ENCODE measurements around the gene NDUFA11.
"Not testable (repeated sequence)": the region's sequence is repeated elsewhere in the genome, so short reads cannot be mapped to it uniquely, and the experiment has no call there.

NDUFA11 gene

DNA sequence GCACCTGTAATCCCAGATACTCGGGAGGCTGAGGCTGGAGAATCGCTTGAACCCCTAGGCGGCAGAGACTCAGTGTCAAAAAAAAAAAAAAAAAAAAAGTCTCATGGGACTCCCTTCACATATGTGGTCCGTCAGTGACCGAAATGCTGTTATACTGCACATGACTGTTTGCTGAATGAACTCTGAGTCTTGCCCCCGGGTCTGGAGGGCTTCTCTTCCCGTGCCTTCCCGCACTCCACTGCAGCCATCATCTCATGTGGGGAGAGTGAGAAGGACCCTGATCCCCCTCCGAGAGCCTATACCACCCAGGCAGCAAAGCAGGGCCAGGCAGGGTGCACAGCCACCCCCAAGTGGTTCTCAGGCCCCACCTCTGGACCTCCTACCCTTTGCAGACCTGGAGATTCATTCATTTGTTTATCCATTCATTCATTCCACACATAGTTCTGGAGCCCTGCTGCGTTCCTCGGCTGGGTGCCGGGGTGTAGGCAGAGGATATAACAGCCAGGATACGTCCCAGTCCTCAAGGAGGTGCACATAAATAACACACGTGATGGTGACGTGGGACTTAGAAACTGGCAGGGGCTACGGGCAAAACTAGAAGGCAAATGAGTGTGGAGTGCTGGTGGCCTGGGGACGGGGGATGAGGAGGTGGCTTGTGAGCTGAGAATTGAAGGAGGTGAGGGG is 14.2 kb downstream of the NDUFA11 start:
- DNase-seq (ENCODE audit: low read depth): no peak

DNA sequence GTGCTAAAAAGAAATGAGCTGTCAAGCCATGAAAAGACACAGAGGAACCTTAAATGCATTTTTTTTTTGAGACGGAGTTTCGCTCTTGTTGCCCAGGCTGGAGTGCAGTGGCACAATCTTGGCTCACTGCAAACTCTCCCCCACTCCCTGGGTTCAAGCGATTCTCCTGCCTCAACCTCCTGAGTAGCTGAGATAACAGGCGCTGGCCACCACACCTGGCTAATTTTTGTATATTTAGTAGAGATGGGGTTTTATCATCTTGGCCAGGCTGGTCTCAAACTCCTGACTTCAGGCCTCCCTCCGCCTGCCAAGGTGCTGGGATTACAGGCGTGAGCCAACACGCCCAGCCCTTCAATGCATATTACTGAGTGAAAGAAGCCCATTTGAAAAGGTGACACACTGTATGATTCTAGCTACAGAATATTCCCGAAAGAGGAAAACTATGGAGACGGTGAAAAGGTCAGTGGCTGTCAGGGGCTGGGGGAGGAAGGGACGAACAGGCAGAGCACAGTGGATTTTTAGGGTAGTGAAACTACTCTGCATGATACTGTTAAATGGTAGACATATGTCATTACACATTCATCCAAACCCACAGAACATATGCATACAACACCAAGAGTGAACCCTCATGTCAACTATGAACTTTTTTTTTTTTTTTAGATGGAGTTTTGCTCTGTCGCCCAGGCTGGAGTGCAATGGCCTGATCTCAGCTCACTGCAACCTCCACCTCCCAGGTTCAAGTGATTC is 19.4 kb downstream of the NDUFA11 start:
- not testable (repeated sequence) for DNase-seq (ENCODE audit: low read depth)

DNA sequence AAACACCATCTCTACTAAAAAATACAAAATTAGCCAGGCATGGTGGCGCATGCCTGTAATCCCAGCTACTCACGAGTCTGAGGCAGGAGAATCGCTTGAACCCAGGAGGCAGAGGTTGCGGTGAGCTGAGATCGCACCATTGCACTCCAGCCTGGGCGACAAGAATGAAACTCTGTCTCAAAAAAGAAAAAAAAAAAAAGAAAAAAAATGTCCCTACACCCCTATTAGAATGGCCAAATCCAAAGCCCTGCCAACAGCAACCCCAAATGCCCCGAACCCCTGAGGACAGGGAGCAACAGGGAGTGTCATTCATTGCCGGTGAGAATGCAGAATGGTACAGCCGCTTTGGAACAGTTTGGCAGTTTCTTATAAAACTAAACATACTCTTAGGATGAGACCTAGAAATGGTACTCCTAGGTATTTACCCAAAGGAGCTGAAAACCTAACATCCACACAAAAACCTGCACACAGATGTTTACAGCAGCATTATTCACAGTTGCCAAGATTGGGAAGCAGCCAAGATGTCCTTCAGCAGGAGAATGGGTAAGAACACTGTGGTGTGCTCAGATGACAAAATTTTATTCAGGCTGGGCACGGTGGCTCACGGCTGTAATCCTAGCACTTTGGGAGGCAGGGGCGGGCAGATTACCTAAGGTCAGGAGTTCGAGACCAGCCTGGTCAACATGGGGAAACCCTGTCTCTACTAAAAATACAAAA is 20.3 kb downstream of the NDUFA11 start:
- DNase-seq (ENCODE audit: low read depth): not testable (repeated sequence)

DNA sequence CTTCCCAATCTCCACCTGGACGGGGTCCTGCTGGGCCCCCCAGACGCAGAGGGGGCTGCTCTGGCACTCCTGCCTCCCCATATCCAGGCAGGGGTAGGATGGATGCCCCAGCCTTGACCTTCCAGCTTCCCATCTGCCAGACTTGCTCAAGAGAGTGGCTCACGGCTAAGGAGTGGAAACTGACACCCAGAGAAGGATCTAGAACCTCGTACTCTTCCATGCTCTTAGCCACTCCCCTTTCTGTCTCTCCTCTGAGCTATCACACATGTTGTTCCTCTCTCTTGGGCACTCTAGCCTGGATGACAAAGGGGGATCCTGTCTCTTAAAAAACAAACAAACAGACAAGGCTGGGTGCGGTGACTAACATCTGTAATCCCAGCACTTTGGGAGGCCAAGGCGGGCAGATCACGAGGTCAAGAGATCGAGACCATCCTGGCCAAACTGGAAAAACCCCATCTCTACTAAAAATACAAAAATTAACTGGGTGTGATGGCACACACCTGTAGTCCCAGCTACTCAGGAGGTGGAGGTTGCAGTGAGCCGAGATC is 21.1 kb downstream of the NDUFA11 start:
- DNase-seq (ENCODE audit: low read depth): no peak

DNA sequence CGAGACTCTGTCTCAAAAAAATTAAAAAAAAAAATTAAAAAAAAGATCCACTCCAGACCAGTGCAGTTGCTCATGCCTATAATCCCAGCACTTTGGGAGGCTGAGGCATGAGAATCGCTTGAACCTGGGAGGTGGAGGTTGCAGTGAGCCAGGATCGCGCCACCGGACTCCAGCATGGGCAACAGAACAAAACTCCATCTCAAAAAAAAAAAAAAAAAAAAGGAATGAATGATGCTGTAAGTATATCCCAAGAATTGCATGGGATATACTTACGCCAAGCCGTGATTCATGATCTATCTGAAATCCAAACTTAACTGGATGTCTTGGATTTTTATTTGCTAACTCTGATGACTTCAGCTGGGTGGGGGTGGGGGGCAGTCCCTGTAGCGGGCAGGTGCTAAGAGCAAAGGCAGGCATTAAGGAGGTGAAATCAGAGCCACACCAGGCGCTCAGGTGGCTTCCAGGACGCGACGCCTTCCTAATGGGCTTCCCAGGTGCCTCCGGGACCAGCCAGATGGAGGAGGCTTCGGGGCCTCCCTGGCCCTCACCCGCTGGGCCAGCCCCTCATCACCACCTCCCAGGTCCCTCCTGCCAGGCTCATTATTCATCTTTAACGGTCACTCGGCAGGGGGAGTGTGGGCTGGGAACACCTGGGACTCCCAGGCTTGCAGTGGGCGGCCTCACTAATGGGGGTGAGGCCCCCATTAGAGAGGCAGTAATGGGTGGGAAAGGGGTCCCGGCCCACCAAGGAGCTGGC is 21.9 kb downstream of the NDUFA11 start:
- DNase-seq (ENCODE audit: low read depth): no peak

DNA sequence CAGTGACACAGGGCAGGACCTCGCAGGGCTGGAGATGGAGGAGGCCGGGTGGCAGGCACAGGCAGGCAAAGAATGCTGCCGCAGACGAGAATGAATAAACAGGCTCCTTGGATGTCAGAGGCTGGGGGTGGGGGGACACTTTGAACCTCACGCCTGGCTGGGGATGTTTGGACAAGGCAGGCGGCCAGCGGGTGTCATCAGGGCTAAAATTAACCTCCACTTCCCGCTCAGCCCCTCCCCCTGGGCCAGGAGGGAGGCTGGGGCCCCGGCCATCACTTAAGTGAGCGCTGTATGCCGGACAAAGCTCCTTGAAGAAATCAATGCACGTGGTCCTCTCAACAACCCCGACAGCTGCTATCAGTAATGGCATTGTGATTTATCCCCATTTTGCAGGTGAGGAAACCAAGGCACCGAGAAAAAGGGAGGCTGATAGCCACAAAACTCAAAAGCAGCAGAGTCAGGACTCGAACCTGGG is 22.9 kb downstream of the NDUFA11 start:
- no peak for DNase-seq (ENCODE audit: low read depth)

DNA sequence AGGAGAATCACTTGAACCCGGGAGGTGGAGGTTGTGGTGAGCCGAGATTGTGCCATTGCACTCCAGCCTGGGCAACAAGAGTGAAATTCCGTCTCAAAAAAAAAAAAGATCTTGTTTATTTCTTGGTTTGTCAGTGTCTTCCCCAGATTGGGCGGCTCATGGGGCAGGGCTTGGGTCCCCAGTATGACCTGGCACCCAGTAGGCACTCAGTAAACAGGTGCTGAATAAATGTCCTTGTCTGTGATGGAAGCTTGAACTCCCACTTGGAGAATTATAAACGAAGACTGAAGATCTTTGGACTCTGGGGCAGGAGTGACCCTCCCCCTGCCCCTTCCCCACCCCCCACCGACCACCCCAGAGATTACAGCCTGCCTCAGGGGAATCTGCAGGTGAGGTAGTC is 23.4 kb downstream of the NDUFA11 start:
- no peak for DNase-seq (ENCODE audit: low read depth)

DNA sequence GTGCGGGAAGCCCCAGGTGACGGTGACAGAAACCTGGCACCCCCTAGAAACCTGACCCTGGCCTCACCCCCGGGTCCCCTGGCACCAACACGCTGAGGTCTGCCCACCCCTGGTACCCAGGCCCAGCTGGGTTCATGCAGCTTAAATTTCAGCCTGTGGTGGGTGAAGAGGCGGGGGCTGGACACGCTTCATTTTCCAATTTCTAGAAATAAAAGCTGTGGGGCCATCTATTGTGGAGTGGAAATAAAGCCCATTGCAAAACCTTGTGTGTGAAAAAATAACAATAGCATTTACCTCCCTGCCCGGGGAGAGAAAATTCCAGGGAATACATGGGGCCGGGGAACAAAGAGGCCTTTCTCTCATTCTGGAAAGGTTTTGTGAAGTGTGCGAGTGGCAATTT is 25.7 kb downstream of the NDUFA11 start:
- no peak for DNase-seq (ENCODE audit: low read depth)

DNA sequence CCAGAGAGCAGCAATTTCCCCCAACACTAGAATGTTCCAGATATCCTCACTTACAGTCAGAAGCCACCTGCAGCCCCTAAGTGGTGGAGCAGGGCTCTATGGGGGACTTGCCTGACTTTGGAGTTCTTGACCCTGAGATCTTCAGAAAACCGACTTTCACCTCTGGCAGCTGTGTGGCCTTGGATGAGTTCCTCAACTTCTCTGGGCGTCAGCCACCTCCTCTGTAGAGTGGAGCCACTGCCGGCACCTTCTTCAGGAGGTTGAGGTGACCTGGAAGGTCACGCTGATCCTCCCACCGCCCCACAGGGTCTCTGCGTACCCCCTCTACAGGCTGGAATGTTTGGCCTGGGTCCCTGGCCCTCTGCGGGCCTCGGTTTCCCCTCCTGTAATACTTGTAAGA is 26.2 kb downstream of the NDUFA11 start:
- no peak for DNase-seq (ENCODE audit: low read depth)

DNA sequence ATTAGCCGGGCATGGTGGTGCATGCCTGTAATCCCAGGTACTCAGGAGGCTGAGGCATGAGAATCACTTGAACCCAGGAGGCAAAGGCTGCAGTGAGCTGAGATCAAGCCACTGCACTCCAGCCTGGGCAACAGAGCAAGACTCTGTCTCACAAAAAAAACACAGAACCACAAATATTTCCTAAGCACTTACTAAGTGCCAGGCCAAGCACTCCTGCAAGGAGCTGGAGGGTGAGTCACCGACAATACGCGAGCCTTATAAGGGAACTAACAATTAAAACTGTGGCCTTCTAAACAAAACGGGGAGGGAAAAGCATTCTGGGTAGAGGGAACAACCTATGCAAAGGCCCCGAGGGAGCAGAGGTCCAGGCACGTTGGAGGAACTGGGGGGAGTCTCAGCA is 29.1 kb downstream of the NDUFA11 start:
- not testable (repeated sequence) for DNase-seq (ENCODE audit: low read depth)

DNA sequence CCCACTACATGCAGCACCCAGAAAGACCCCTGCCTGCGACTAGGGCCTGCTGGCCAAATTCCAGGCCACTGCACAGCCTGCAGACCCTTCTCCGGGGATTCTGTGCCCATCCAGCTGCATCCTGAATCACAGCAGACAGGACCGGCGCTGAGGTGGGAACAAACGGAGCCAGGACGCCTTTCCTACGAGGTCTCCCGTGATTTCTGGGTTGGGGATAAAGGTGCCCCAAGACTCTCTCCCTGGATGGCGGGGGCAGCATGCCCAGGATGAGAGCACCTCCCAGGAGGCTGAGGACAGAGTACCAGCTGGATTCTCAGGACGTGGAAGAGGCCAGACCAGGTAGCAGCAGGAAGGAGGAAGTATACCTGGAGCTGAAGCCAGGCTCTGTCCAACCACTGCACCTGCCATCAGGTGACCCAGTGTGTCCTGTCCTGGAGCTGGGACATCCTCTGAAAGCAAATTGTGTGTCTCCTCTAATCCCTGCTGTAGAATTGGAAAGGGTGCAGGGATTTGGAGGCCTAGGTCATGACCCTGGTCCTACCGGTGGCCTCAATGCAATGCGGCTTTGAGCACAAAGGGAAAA is 29.9 kb downstream of the NDUFA11 start:
- DNase-seq (ENCODE audit: low read depth): no peak

DNA sequence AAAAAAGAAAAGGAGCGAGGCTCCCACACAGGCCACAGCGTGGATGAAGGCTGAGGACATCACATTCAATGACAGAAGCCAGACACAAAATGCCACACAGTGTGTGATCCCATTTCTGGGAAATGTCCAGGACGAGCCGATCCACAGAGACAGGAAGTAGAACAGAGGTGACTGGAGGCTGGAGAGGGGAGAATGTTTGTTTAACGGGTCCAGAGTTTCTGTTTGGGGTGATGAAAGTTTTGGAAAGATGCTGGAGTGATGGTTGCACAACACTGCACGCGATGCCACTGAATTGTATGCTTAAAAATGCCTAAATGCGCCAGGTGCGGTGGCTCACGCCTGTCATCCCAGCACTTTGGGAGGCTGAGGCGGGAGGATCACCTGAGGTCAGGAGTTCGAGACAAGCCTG is 32.6 kb downstream of the NDUFA11 start:
- no peak for DNase-seq (ENCODE audit: low read depth)

DNA sequence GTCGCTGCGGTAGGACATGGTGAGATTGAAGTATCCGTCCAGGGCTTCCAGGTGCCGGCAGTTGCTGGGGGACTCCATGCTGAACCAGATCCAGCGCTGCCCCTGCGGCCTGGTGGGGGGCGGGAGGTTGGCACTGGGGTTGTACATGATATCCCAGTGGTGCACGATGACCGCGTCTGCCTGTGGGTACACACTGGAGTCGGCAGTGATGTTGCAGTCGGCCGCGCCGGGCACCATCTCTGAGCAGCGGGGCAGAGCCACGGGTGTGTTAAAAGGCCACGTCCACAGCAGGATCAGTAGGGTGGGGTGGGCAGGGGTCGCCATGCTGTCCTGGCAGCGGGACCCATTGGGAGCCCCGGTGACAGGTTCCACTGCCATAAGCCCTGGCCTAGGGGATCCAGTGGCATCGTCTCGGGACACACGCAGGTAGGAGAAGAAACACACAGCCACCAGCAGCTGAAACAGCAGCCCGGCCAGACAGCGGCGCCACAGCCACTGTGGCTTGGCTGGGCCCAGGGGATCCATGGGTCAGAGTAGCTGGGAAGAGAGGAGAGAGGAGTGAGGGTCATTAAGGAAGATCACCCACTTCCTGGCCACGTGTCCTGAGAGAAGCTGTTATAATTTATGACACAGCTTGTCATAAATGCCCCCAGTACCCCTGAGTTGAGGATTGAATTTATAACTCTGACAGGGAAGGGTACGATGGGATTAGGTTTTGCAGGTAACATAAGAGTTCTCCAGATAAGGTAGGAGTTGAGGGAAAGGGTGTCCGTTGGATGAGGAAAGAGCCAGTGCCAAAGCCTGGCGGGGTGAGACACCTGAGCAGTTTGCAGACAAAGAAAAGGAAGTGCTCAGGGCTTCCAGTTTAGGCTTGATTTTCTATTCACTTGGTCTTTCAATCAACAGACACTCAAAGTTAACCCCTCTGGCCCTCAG is 36.1 kb downstream of the NDUFA11 start:
- no peak for DNase-seq (ENCODE audit: low read depth)

DNA sequence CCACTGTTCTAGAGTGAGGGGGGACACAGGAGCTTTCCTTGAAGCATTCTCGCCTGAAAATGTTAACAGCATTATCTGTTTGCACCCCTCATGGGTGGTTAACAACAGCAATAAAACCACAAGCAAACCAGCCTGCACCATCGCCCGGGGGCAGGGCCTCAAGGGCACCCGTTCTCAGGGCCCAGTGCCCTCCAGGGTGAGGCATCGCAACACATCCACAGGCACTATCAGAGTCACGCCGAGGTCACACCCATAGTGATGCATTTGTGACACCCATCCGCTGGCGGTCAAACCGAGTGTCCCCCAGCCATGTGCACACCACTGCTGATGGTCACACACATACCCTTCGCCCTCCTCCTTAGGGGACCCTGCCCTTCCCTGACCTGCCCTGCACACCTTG is 37.8 kb downstream of the NDUFA11 start:
- no peak for DNase-seq (ENCODE audit: low read depth)

DNA sequence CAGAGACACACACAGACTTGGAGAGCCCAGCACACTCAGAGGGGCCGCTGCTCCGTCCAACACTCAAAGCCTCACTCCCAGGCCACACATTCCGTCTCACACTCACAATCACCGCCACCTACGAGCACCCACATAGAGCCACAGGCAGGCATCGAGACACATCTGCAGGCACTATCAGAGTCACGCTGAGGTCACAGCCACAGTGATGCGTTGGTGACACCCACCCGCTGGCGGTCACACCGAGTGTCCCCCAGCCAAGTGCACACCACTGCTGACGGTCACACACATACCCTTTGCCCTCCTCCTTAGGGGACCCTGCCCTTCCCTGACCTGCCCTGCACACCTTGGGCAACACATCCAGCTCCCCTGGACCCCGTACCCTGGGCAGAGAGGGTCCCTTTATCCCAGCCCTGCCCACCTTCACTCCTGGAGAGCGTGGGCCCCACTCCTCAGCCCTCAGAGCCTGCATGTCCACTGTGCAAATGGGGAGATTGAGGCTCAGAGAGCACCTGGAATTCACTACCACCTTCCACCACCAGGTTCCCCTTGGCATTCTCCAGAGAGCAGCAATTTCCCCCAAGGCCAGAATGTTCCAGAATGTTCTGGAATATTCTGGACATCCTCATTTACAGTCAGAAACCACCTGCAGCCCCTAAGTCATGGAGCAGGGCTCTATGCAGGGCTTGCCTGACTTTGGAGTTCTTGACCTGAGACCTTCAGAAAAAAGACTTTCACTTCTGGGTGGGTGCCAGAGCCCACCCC is 38.7 kb downstream of the NDUFA11 start:
- no peak for DNase-seq (ENCODE audit: low read depth)

DNA sequence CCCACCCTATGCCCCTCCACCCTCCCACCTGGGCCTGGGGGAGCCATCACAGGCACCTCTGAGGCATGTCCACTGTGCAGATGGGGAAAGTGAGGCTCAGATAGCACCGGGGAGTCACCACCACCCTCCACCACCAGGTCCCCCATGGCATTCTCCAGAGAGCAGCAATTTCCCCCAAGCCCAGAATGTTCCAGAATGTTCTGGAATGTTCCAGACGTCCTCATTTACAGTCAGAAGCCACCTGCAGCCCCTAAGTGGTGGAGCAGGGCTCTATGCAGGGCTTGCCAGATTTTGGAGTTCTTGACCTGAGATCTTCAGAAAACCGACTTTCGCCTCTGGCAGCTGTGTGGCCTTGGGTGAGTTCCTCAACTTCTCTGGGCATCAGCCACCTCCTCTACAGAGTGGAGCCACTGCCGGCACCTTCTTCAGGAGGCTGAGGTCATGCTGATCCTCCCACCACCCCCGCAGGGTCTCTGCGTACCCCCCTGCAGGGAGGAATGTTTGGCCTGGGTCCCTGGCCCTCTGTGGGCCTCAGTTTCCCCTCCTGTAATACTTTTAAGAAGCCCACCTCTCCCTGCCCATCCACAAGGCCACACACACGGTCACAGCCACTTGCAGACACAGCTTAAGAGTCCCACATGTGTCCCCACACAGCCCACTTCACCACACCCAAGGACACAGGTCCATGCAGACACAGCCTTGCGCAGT is 39.4 kb downstream of the NDUFA11 start:
- no peak for DNase-seq (ENCODE audit: low read depth)

DNA sequence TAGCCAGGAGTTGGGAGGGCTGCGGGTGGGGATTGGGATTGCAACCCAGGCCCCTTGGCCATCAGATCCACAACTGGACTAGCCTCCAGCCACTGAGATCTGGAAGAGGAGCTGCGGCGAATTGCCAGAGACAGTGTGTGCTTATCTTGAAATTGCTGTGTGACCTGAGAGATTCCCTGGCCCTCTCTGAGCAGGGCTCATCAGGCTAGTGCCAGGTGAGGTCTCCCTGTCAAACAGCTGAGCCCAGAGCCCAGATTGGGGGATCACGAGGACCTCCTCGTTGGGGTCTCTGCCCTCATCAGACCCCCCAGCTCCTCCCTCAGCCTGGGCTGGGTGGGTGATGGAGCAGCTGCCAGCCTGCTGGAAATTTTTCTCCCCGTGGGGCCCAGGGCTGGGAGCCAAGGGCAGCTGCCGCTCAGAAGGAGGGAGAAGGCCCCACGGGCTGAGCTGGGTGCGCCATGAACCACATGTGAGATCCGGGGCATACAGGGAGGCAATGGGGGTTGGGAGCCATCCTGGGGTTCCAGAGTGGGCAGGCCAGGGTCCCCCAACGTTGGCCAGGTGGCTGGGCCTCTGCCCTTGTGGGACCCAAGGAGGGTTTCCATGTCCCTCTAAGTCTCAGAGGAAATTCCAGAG is 40.4 kb downstream of the NDUFA11 start:
- no peak for DNase-seq (ENCODE audit: low read depth)

All from stimulated activated CD8-positive, alpha-beta memory T cell treated with anti-CD3 and anti-CD28 coated beads, Interleukin-15, amount 100 ng/mL, for 1 hour (primary cell).